HG02970 (cell line): ENCODE results near the gene TMEM178B.

Experiments
- ATAC-seq: cut with Tn5 transposase; IDR thresholded peaks from one replicate; pipeline ENCODE4 v1.9.1; 2021; ENCODE audit warnings: mild to moderate bottlenecking, moderate library complexity, moderate number of reproducible peaks; ENCODE audit not compliant: unreplicated experiment, low FRiP score

The TMEM178B gene

DNA sequence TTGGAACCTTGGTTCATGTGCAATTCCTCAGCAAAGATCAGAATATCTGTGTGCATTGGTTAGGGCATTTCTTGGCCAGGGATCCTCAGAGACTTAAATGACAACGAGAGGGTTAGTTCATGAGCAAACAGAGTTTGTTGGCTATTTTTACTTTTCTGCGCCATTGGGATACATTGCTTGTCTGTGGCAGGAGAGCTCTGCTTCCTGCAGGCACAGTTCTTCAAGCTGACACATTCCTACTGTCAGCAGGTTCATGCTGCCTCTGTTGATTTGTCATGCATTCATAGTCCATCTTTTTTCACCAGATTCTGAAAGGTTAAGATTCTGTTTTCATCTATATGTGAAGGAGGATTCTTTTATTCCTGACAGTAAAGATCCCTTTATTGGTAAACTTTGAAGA lies 139.4 kb downstream of the TMEM178B start:
- ATAC-seq, result no peak

- ATAC-seq, result no peak
These were observed 144.1 kb downstream of the TMEM178B start for GRCh38 chr7:141217938-141218337.

- ATAC-seq, result no peak
These were observed 145.1 kb downstream of the TMEM178B start for GRCh38 chr7:141218941-141219340.

DNA sequence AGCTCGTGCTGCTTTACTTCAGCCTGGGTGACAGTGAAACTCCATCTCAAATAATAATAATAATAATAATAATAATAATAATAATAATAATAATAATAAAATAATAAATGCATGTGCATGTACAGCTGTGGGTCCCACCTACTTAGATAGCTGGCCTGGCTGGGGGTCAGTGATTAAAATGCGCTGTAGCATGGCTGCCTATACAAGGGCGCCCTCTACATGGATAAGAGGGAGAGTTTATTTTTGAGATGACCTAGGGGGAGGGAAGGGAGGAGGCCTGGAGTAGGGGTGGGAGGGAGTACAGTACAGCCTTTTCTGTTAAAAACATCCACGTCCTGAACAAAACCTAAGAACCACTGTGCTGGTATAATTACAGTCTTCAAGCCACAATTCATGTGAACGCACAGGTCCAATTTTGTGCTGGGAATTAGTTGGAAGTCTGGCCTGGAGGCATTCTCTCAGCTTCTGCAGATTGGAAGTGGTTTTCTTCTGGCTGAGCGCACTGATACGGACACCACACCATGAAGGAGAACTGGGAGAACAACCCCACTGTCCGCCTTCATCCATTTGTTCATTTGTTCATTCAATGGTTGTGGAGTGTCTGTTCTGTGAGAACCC lies 146.5 kb downstream of the TMEM178B start:
- ATAC-seq, result no peak

DNA sequence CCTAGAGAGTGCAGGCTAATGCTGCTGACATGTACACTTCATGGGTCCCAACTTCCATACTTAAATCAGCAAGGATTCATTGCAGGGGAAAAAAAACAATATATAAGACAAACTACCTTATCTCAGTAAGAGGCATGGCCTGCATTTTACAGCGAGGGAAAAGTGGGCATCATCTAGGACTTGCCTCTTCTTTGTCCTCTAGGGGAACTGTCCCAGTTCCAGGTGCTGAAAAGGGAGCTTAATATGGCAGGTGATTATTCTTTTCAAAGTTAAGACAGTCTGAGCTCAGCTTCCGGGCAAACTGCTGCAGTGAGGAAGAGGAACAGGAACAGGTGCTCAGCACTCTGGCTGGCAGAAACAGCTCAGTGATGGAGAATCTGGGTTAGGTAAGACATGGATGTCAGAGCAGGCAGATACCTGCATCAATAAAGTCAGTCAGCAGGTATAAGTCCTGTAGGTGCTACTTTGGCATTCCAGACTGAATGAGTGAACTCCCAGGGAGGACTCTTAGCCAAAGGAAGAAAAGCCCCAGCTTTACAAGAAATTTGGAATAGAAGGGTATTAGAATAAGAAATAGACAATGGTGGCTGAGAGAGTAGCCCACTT lies 147.2 kb downstream of the TMEM178B start:
- no peak for ATAC-seq

- ATAC-seq, result no peak
These were observed 152.2 kb downstream of the TMEM178B start for GRCh38 chr7:141225916-141226618.

DNA sequence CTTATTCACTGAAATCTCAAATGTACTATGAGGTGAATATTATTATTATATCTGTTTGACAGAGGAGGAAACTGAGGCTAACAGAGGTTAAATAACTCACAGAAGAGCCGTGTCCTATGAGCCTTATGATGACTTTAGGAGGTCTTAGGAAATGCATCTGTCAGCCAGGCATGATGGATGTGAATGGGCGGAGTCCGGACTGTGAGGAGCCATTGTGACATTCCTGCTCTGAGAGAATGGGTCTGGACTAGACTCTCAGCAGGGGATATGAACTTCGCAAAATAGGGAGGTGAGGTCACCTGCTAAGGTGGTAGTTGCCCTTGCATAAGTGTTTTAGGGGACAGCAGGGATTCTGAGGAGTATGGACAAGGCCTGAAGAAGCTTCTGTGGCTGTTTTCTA lies 153.6 kb downstream of the TMEM178B start:
- ATAC-seq, result no peak

- ATAC-seq, result no peak
These were observed 154.6 kb downstream of the TMEM178B start for GRCh38 chr7:141228482-141228881.

GRCh38 chr7:141231018-141231792 lies 157.3 kb downstream of the TMEM178B start:
- no peak for ATAC-seq

DNA sequence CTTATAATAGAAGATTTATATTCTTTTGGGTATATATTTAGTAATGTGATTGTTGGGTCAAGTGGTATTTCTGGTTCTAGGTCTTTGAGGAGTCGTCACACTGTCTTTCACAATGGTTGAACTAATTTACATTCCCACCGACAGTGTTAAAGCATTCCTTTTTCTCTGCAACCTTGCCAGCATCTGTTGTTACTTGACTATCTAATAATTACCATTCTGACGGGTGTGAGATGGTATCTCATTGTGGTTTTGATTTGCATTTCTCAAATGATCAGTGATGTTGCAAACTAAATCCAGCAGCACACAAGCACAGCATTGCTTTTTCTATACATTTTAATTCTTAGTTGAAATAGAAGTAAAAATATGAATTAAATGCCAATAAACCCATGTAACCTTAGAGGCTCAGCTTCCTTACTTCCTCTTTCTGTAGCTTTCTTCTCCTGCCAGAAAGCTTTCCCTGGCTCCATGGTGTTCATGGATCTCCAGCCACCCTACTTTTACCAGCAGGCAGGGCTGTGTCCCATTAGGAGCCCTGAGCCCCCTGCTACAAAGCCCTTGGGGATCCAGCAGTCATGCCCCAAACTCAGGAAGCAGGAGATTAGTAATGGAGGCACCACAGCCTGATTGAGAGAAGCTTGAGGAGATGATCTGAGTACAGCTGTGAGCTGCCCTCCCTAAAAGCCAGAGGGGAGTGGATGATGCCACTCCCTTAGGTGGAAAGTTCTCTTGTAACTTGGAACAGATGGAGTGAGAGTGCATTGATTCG lies 158.6 kb downstream of the TMEM178B start:
- ATAC-seq, result no peak

DNA sequence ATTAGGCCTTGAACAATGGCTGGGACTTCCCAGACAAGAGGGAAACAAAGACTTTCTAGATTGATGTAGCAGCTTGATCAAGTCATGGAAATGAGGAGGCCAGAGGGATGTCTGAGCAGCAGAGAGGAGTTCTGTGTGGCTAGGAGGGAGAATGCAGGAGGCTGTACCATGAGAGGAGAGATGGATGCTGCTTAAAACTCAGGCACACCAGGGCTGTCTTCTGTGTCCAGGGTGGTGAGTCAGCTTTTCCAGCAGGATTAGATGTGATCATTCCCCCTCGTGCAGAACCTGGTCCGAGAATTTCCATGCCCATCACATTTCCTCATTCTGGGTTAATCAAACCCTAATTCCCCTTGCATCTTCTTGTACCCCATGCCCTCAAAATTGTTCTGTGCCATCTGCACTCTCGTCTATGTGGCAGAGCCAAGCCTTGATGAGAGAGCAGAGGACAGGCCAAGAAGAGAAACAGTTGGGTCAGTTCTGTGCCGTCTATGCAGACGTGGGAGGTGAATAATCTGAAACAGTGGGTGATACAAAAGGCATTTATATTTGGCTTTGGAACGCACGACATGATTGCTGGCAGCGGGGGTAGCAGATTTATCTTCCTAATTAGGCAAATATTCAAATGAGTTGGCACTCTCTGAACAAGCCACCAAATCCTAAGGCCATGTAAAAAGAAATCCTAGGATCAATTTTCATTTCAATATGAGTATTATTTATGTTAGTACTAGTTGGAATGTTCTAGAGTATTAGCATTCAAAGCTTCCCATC lies 160.7 kb downstream of the TMEM178B start:
- ATAC-seq, result no peak

DNA sequence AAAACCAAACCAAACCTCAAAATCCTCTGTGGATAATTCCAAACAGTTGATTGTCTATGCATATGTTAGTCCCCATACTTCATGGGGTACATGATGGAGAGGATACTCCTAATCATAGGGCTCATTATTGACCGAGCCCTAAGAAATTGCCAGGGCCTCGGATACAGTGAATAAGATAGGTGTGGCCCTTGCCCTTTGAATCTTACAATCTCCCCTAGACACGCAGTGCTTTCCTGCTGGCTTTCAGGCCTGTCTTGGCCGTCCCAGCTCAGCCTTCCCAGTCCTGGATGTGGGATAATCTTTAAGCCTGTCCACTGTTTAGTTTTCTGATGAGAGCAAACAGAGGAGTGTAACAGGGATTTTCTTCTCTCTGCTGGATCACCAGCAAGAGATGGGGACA lies 161.8 kb downstream of the TMEM178B start:
- ATAC-seq, result no peak

DNA sequence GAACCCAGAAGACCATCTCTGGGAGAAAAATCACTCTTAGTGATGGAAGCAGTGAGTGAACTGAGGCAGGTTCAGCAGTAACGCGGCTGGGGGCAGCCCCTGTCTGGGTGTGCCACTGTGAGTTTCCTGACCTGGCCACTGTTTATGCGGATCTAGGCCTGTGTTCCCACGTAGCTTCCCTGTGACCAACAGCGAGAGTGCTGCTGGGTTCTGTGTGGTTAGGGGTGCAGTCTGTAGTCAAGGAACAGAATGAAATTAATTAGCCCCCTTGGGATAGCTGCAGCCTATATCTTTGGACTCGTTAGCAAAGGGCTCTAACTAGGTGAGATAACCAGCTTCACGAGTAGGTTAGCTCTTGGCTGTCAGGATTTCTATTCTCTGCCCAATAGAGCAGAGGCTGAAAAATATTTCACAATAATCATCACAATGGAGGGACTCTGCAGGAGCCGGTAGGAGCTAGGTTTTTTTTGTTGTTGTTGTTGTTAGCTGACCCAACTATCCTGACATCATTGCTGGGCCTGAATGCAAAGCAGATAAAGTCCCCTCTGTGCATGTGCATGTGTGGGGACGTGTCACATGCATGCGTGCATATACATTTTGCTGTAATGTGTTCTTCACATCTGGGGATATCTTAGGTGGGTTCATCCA lies 164.9 kb downstream of the TMEM178B start:
- no peak for ATAC-seq

- no peak for ATAC-seq
These were observed 165.8 kb downstream of the TMEM178B start for GRCh38 chr7:141239661-141240060.

GRCh38 chr7:141242568-141242967 lies 168.7 kb downstream of the TMEM178B start:
- no peak for ATAC-seq

- no peak for ATAC-seq
These were observed 169.5 kb downstream of the TMEM178B start for GRCh38 chr7:141243368-141243767.

DNA sequence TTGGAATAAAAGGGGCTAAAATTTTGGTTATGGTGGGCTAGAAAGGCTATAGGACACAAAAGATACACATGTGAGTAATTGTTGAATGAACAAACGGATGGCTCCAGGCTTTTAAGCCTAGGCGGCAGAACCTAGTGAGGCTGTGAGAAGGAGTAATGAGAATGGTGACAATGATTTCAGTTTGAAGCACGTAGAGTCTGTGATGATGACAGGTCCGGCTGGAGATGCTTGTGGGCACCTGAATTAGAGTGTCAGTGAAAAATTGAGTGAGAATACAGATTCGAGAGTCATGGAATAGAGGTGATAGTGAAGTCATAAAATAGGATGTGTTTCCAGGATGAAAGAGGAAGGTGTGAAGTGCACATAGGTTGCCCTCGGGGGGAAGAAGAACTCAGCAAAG lies 170.6 kb downstream of the TMEM178B start:
- no peak for ATAC-seq

GRCh38 chr7:141246426-141246825 lies 172.6 kb downstream of the TMEM178B start:
- no peak for ATAC-seq

DNA sequence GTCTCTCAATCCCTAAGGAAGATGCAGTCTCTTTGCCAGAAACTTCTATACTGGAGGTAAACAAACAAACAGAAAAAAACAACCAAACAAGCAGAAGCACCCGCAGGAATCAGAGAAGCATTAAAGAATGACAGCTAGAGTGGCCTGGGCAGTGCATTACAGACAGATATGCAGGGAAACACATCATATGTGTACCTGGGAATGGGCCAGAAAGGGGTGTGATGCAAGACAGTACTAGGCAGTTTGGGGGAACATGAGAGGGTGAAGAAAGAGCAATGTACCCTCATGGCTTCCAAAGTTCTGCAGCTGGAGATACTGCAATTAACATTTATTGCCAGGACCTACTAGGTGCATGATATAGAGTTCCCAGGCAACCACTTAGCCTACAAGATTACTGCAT lies 177.3 kb downstream of the TMEM178B start:
- no peak for ATAC-seq
